ENCODE results near the gene GRIP2. TPM values are rescaled to one million over a fixed set of nuclear protein-coding genes. Genes with fewer than 3 reads are reported as not detected.

GRIP2 gene
- total RNA-seq, 4 donors from 2014 or later, result 0.45 to 0.92 (median 0.66) TPM

DNA sequence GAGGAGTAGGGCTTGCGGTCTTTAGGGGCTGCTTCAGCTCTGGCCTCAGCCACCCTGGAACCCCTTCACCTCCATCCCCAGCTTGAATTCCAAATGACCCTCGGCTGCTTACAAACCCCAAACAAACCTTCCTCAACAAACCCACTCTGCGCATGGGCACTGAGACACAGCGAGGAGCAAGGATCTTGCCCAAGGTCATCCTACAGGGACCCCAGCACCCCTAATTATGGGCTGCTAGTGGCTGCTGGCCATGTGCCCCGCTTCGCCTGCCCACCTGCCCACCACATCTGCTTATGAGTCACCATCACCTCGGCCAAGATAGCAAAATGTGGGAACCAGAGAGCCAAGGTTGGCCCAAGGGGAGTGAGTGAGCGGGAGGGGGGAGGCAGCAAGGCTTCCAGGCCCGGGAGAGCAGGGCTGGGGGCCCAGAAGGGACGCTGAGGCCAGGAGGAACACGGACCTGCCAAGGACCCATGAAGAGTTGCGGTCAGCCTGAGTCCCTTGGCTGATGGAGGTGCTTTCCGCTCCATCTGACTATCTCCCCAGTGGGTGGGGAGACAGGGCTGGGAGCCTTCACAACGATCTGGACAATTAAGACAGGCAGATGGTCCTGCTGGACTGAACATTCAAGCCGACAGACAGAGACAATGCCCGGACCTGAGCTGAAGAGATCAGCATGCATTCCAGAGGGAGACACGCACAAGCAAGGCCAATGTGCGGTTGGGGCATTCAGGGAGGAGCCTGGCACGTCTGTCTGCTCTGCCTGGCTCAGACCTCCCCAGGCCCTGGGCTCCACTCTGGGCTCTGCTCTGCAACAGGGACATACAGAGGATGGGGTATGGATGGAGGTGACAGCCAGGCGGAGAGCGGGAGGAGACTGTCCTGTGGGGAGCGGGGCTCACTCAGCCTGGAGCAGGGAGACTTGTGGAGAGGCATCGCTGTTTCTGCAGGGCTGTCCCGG is 10.8 kb upstream of the GRIP2 start:
- Histone ChIP-seq H3K9me3 (no peaks in the 10 kb centered on the region), H3K27me3 (peaks cover 0 to 33% (median 0%) of the 10 kb centered on the region in 4 donors), H3K36me3 (no peaks in the 10 kb centered on the region), H3K4me1 (peaks cover 4 to 10% (median 8%) of the 10 kb centered on the region in 4 donors), H3K27ac (replicated peaks in 1 of 4) (no peak overlapping the region), H3K4me3 (no peak overlapping the region)
- intact Hi-C loops (cut with DNase I), result no loop called here
- TF ChIP-seq EP300 (IDR thresholded peaks at IDR 0.05) (no peak), POLR2AphosphoS5 (IDR thresholded peaks at IDR 0.05) (no peak), POLR2A (IDR thresholded peaks at IDR 0.05; ENCODE audit: low read depth) (no peak), CTCF (IDR thresholded peaks at IDR 0.05) (no peak)
- 67% methylated on average over 22 of the region's 24 CpGs for WGBS
- DNase-seq (ENCODE audit: extremely low spot score), result no peak

GRCh38 chr3:14550181-14550580 is 10.0 kb upstream of the GRIP2 start:
- Histone ChIP-seq H3K9me3 (no peaks in the 10 kb centered on the region), H3K27ac (replicated peaks in 1 of 4) (no peak overlapping the region), H3K27me3 (peaks cover 0 to 27% (median 0%) of the 10 kb centered on the region in 4 donors), H3K36me3 (no peaks in the 10 kb centered on the region), H3K4me1 (peaks cover 4 to 10% (median 8%) of the 10 kb centered on the region in 4 donors), H3K4me3 (no peak overlapping the region)
- intact Hi-C loops (cut with DNase I), result no loop called here
- no peak for DNase-seq (ENCODE audit: extremely low spot score)
- WGBS, result 97% methylated on average over 6 of the region's 6 CpGs
- TF ChIP-seq CTCF (IDR thresholded peaks at IDR 0.05) (no peak), POLR2AphosphoS5 (IDR thresholded peaks at IDR 0.05) (no peak), EP300 (IDR thresholded peaks at IDR 0.05) (no peak), POLR2A (IDR thresholded peaks at IDR 0.05; ENCODE audit: low read depth) (no peak)

DNA sequence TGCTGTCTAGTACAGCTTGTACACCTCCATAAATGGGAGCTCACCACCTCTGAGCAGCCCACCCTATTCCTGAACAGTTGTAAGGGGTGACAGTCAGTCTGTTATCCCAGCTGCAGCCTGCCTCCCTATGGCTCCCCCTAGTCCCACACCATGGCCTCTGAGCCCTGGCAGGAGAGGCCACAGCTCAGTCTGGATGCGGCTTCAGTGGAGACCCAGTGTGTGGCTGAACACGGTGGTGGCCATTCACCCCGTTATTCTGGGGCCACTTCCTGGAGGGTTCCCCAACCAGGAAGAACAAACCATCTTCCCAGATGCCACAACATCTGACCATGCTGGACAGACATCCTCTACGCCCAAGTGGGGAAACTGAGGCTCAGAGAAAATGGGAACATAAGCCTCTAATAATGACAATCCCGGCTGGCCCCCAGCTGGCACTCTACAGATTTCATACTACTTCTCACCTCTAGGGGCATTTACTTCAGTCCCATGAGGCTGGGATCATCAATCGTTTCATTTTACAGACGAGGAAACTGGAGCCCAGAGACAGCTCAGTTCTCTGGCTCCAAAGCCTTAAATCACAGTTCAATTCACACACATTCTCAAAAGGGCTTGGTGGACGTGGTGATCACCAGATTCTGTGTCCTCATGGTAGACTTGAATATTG is 9.2 kb upstream of the GRIP2 start:
- Histone ChIP-seq H3K27me3 (peaks cover 0 to 22% (median 0%) of the 10 kb centered on the region in 4 donors), H3K4me1 (peaks cover 4 to 10% (median 8%) of the 10 kb centered on the region in 4 donors), H3K9me3 (no peaks in the 10 kb centered on the region), H3K36me3 (no peaks in the 10 kb centered on the region), H3K27ac (replicated peaks in 1 of 4) (no peak overlapping the region), H3K4me3 (no peak overlapping the region)
- 56% methylated on average over 5 of the region's 8 CpGs for WGBS
- TF ChIP-seq EP300 (IDR thresholded peaks at IDR 0.05) (no peak), POLR2AphosphoS5 (IDR thresholded peaks at IDR 0.05) (no peak), CTCF (IDR thresholded peaks at IDR 0.05) (no peak), POLR2A (IDR thresholded peaks at IDR 0.05; ENCODE audit: low read depth) (no peak)
- intact Hi-C loops (cut with DNase I), result loop anchor here (5.0 kb wide), 2 partner anchors 42 to 287 kb away; no protein-coding TSS in a partner anchor
- DNase-seq (ENCODE audit: extremely low spot score), result no peak

- intact Hi-C loops (cut with DNase I), result loop anchor here (5.0 kb wide), 2 partner anchors 41 to 286 kb away; no protein-coding TSS in a partner anchor
- H3K27ac ChIP-seq (replicated peaks in 1 of 4), result no peak overlapping the region
- H3K9me3 ChIP-seq, result no peaks in the 10 kb centered on the region
- no peaks in the 10 kb centered on the region for H3K36me3 ChIP-seq
- TF ChIP-seq EP300 (IDR thresholded peaks at IDR 0.05) (no peak), POLR2A (IDR thresholded peaks at IDR 0.05; ENCODE audit: low read depth) (no peak), POLR2AphosphoS5 (IDR thresholded peaks at IDR 0.05) (peak in 1 of 2 donors; percentile 42), CTCF (IDR thresholded peaks at IDR 0.05) (peak; percentile 50 to 63 (median 56))
- WGBS, result 21% methylated on average over 9 of the region's 12 CpGs
- peaks cover 0 to 29% (median 0%) of the 10 kb centered on the region in 4 donors for H3K27me3 ChIP-seq
- H3K4me1 ChIP-seq, result peaks cover 4 to 10% (median 8%) of the 10 kb centered on the region in 4 donors
- DNase-seq (ENCODE audit: extremely low spot score), result no peak
- no peak overlapping the region for H3K4me3 ChIP-seq
Observed at GRCh38 chr3:14548321-14548729, 8.2 kb upstream of the GRIP2 start.

Measured in esophagus muscularis mucosa (tissue), 4 donors.